HepG2 (cell line): ENCODE data around the gene DLEC1. TPM values are rescaled to one million over a fixed set of nuclear protein-coding genes. Genes with fewer than 3 reads are reported as not detected.

Experiments used
- BCL6 ChIP-seq: IDR thresholded peaks from 2 replicates; pipeline ENCODE4 v1.6.1; 2016; ENCODE audit warnings: missing genetic modification reagents, missing compliant biosample characterization
- BHLHE40 ChIP-seq: IDR thresholded peaks from 2 replicates; pipeline ENCODE4 v1.6.1; 2011; ENCODE audit warnings: low read length, improper control_type of control experiment
- E2F1 ChIP-seq: sonication (generic); formaldehyde crosslinking; IDR thresholded peaks from 2 replicates; pipeline ENCODE4 v1.5.0; 2020; ENCODE audit warnings: missing genetic modification reagents
- KAT2B ChIP-seq: fragments of 150-350 bp; IDR thresholded peaks from 2 replicates; pipeline ENCODE4 v1.6.1; 2014; ENCODE audit warnings: low read depth, low read length, borderline replicate concordance
- KDM1A ChIP-seq: IDR thresholded peaks from 2 replicates; pipeline ENCODE4 v1.6.1; 2016; ENCODE audit warnings: missing compliant biosample characterization
- KMT2B ChIP-seq: IDR thresholded peaks from 2 replicates; pipeline ENCODE4 v1.6.1; 2016; ENCODE audit warnings: missing genetic modification reagents, missing compliant biosample characterization
- MAFF ChIP-seq: IDR thresholded peaks from 2 replicates; pipeline ENCODE4 v1.6.1; 2011; ENCODE audit warnings: low read depth, low read length, improper control_type of control experiment
- MTF1 ChIP-seq: sonication (generic); formaldehyde crosslinking; IDR thresholded peaks from 2 replicates; pipeline ENCODE4 v1.5.0; 2020; ENCODE audit warnings: missing genetic modification reagents
- NFKB2 ChIP-seq: sonication (generic); formaldehyde crosslinking; IDR thresholded peaks from 2 replicates; pipeline ENCODE4 v1.4.0; 2020; ENCODE audit warnings: missing genetic modification reagents, borderline replicate concordance
- NPAS2 ChIP-seq: sonication (generic); formaldehyde crosslinking; IDR thresholded peaks from 2 replicates; pipeline ENCODE4 v1.8.0; 2022; ENCODE audit warnings: mild to moderate bottlenecking, missing genetic modification reagents, borderline replicate concordance
- PAF1 ChIP-seq: IDR thresholded peaks from 2 replicates; pipeline ENCODE4 v1.6.1; 2016; ENCODE audit warnings: missing genetic modification reagents, missing compliant biosample characterization
- RBAK ChIP-seq: sonication (generic); formaldehyde crosslinking; IDR thresholded peaks from 2 replicates; pipeline ENCODE4 v1.5.1; 2020; ENCODE audit warnings: mild to moderate bottlenecking, missing genetic modification reagents
- RXRA ChIP-seq: sonication (generic); formaldehyde crosslinking; IDR thresholded peaks from 2 replicates; pipeline ENCODE4 v1.5.1; 2020; ENCODE audit warnings: missing genetic modification reagents
- SRF ChIP-seq: IDR thresholded peaks from 2 replicates; pipeline ENCODE4 v1.6.1; 2011; ENCODE audit warnings: mild to moderate bottlenecking, low read depth, low read length, moderate library complexity
- ZHX2 ChIP-seq, 2 experiments: sonication (generic) in 1 of 2; formaldehyde crosslinking in 1 of 2; IDR thresholded peaks; 2 replicates each; pipeline versions ENCODE4 v1.6.1 to v1.9.0; 2014 to 2022; ENCODE audit warnings: antibody characterized with exemption in 1 of 2, borderline replicate concordance in 1 of 2, inconsistent platforms in 1 of 2, low read depth in 1 of 2, missing genetic modification reagents in 1 of 2
- ZNF225 ChIP-seq: sonication (generic); formaldehyde crosslinking; IDR thresholded peaks from 2 replicates; pipeline ENCODE4 v1.4.0; 2020; ENCODE audit warnings: mild to moderate bottlenecking, missing genetic modification reagents
- ZNF256 ChIP-seq: sonication (generic); formaldehyde crosslinking; conservative IDR thresholded peaks from 2 replicates; pipeline ENCODE4 v1.4.0; 2020; ENCODE audit warnings: missing genetic modification reagents
- ZNF280B ChIP-seq: sonication (generic); formaldehyde crosslinking; IDR thresholded peaks from 2 replicates; pipeline ENCODE4 v1.5.0; 2020; ENCODE audit warnings: missing genetic modification reagents, mild to moderate bottlenecking, borderline replicate concordance
- ZNF33A ChIP-seq: sonication (generic); formaldehyde crosslinking; IDR thresholded peaks from 2 replicates; pipeline ENCODE4 v1.5.1; 2020; ENCODE audit warnings: missing genetic modification reagents, mild to moderate bottlenecking, moderate library complexity, borderline replicate concordance
- ZNF34 ChIP-seq: sonication (generic); formaldehyde crosslinking; IDR thresholded peaks from 2 replicates; pipeline ENCODE4 v1.4.0; 2020; ENCODE audit warnings: mild to moderate bottlenecking, missing genetic modification reagents, borderline replicate concordance
- ZSCAN20 ChIP-seq: sonication (generic); formaldehyde crosslinking; IDR thresholded peaks from 2 replicates; pipeline ENCODE4 v1.4.0; 2020; ENCODE audit warnings: missing genetic modification reagents, mild to moderate bottlenecking, borderline replicate concordance
- ZSCAN29 ChIP-seq: sonication (generic); formaldehyde crosslinking; conservative IDR thresholded peaks from 2 replicates; pipeline ENCODE4 v1.4.0; 2020; ENCODE audit warnings: mild to moderate bottlenecking, missing genetic modification reagents
- polyA plus RNA-seq, 8 experiments: library from polyadenylated mRNA; depleted of rRNA in 3 of 8; stranded (reverse) in 7 of 8; unstranded in 1 of 8; fragments of >200 nt; fragmentation: Illumina TruSeq in 4 of 8; extraction: Trizol in 4 of 8; gene quantifications; 2 replicates each; pipeline versions ENCODE4 v1.2.1 to v1.2.3, GENCODE V29; 2011 to 2016; ENCODE audit warnings: low read depth in 4 of 8, missing spikeins in 1 of 8, mixed read lengths in 1 of 8; ENCODE audit not compliant: insufficient read depth in 1 of 8
- total RNA-seq, 5 experiments: library from RNA; depleted of rRNA; stranded (reverse); fragments of >200 nt; fragmentation: Illumina TruSeq; extraction: Trizol; gene quantifications; 2 replicates each; pipeline ENCODE4 v1.2.3, GENCODE V29; 2016; ENCODE audit warnings: low read depth in 1 of 5

DLEC1 gene
- total and polyA plus RNA-seq, 2 of the 13 experiments (the other 11 are each of a cell fraction or from before 2014, with no cell fraction given): 0.09 TPM; not detected in 1

- TF ChIP-seq MTF1 (CRISPR knock-in tag) (no peak), ZSCAN20 (CRISPR knock-in tag) (no peak), E2F1 (CRISPR knock-in tag) (no peak), BCL6 (no peak), RBAK (CRISPR knock-in tag) (no peak), ZSCAN29 (CRISPR knock-in tag) (no peak), ZNF33A (CRISPR knock-in tag) (no peak), KMT2B (CRISPR knock-in tag) (peak; percentile 30; the same call in 1 of the 2 replicates), SRF (no peak), PAF1 (CRISPR knock-in tag) (peak; percentile 97), RXRA (CRISPR knock-in tag) (no peak), BHLHE40 (peak; percentile 89), ZNF256 (no peak), KAT2B (no peak), KDM1A (CRISPR knock-in tag) (no peak), NFKB2 (peak; percentile 67; the same call in 1 of the 2 replicates), ZNF225 (CRISPR knock-in tag) (no peak), ZHX2 (IDR thresholded peaks at IDR 0.05; ENCODE audit: low read depth) (no peak), ZHX2 (CRISPR knock-in tag; IDR thresholded peaks at IDR 0.05; ENCODE audit: borderline replicate concordance) (no peak), NPAS2 (CRISPR knock-in tag) (no peak), ZNF34 (0 out of 2 replicates have a peak, but pooled peaks have one; percentile 30), MAFF (0 out of 2 replicates have a peak, but pooled peaks have one; percentile 1), ZNF280B (CRISPR knock-in tag) (no peak; the same call in 1 of the 2 replicates)
These were observed 78.9 kb downstream of the DLEC1 start (continued) for GRCh38 chr3:38117748-38118420.
